IMR-90 (cell line): ENCODE measurements around the gene CDC5L.

ENCODE experiments used
- BHLHE40 ChIP-seq: fragments of 150-350 bp; IDR thresholded peaks from 2 replicates; pipeline ENCODE4 v1.6.1; 2016; ENCODE audit warnings: mild to moderate bottlenecking, low read depth, low read length
- CEBPB ChIP-seq: IDR thresholded peaks from 2 replicates; pipeline ENCODE4 v1.6.1; 2012; ENCODE audit warnings: low read depth, low read length, improper control_type of control experiment
- POLR2A ChIP-seq: IDR thresholded peaks from 2 replicates; pipeline ENCODE4 v1.6.1; 2012; ENCODE audit warnings: mild to moderate bottlenecking, low read depth, low read length
- RAD21 ChIP-seq: IDR thresholded peaks from 2 replicates; pipeline ENCODE4 v1.6.1; 2012; ENCODE audit warnings: low read length, improper control_type of control experiment
- RCOR1 ChIP-seq: IDR thresholded peaks from 2 replicates; pipeline ENCODE4 v1.6.1; 2012; ENCODE audit warnings: mild to moderate bottlenecking, low read length, improper control_type of control experiment; ENCODE audit not compliant: insufficient replicate concordance
- RFX5 ChIP-seq: IDR thresholded peaks from 2 replicates; pipeline ENCODE4 v1.8.0; 2012; ENCODE audit warnings: low read depth, mild to moderate bottlenecking, low read length, moderate library complexity
- SMC3 ChIP-seq: fragments of 150-350 bp; IDR thresholded peaks from 2 replicates; pipeline ENCODE4 v1.6.1; 2016; ENCODE audit warnings: low read depth, mild to moderate bottlenecking, antibody characterized with exemption, low read length, moderate library complexity
- TF ChIP-seq, protein P1 (sequence below): conservative IDR thresholded peaks from 2 replicates; pipeline ENCODE4 v1.5.1; 2012; ENCODE audit warnings: mild to moderate bottlenecking, low read depth, low read length, improper control_type of control experiment

DNA sequence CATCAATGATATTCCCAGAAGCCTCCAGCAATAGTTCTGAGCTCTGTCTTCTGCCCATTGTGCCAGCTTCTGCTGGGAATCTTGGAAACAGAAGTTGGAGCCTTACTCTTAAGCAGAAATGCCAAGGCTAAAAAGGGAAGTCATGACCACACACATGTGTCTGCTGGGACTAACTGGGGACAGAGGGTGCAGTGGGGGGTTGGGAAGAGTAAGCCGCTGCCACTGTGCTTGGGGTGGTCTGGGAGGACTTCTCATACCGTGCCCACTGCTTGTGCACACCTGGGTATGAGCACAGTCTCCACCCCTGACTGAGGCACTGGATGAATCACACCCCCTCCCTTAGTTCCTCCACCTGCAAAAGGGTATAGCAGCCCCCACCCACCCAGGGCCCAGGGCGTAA lies 90.7 kb downstream of the CDC5L start:
- TF ChIP-seq CEBPB (no peak), POLR2A (no peak), RCOR1 (no peak), RFX5 (no peak), SMC3 (no peak), BHLHE40 (no peak), RAD21 (no peak)
- TF ChIP-seq, protein P1, sequence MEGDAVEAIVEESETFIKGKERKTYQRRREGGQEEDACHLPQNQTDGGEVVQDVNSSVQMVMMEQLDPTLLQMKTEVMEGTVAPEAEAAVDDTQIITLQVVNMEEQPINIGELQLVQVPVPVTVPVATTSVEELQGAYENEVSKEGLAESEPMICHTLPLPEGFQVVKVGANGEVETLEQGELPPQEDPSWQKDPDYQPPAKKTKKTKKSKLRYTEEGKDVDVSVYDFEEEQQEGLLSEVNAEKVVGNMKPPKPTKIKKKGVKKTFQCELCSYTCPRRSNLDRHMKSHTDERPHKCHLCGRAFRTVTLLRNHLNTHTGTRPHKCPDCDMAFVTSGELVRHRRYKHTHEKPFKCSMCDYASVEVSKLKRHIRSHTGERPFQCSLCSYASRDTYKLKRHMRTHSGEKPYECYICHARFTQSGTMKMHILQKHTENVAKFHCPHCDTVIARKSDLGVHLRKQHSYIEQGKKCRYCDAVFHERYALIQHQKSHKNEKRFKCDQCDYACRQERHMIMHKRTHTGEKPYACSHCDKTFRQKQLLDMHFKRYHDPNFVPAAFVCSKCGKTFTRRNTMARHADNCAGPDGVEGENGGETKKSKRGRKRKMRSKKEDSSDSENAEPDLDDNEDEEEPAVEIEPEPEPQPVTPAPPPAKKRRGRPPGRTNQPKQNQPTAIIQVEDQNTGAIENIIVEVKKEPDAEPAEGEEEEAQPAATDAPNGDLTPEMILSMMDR = no peak
